Measurements from ENCODE around the gene SLC35B2.

GRCh38 chr6:44278315-44278714 is 21.0 kb upstream of the SLC35B2 start:
- no peak for TF ChIP-seq BCL11A (IDR thresholded peaks at IDR 0.05; ENCODE audit: low read depth, low read length)
- TF ChIP-seq, protein P1, sequence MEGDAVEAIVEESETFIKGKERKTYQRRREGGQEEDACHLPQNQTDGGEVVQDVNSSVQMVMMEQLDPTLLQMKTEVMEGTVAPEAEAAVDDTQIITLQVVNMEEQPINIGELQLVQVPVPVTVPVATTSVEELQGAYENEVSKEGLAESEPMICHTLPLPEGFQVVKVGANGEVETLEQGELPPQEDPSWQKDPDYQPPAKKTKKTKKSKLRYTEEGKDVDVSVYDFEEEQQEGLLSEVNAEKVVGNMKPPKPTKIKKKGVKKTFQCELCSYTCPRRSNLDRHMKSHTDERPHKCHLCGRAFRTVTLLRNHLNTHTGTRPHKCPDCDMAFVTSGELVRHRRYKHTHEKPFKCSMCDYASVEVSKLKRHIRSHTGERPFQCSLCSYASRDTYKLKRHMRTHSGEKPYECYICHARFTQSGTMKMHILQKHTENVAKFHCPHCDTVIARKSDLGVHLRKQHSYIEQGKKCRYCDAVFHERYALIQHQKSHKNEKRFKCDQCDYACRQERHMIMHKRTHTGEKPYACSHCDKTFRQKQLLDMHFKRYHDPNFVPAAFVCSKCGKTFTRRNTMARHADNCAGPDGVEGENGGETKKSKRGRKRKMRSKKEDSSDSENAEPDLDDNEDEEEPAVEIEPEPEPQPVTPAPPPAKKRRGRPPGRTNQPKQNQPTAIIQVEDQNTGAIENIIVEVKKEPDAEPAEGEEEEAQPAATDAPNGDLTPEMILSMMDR (IDR thresholded peaks at IDR 0.05 in 2 of 3, conservative IDR thresholded peaks at IDR 0.05 in 1 of 3; ENCODE audit: control insufficient read depth in 2 of 3, extremely low read depth in 1 of 3, insufficient read depth in 1 of 3, low read depth in 3 of 3, low read length in 3 of 3), result no peak
- TF ChIP-seq ESRRA (IDR thresholded peaks at IDR 0.05; ENCODE audit: low read length), result no peak
- no peak for TF ChIP-seq RUNX3 (IDR thresholded peaks at IDR 0.05; ENCODE audit: low read length)
- TF ChIP-seq ATF2 (IDR thresholded peaks at IDR 0.05; ENCODE audit: low read length), result no peak
- no peak for TF ChIP-seq EP300 (IDR thresholded peaks at IDR 0.05; ENCODE audit: borderline replicate concordance in 1 of 2, control insufficient read depth in 1 of 2, low read depth in 2 of 2, low read length in 2 of 2)
- no peak for TF ChIP-seq MAX (IDR thresholded peaks at IDR 0.05; ENCODE audit: low read depth, low read length)
- no peak for TF ChIP-seq CUX1 (IDR thresholded peaks at IDR 0.05; ENCODE audit: insufficient replicate concordance, low read depth, low read length)
- no peak for TF ChIP-seq RAD21 (IDR thresholded peaks at IDR 0.05; ENCODE audit: insufficient read depth, low read depth, low read length)
- no peak for TF ChIP-seq BRCA1 (IDR thresholded peaks at IDR 0.05; ENCODE audit: low read depth, low read length)
- no peak for TF ChIP-seq POLR2AphosphoS5 (IDR thresholded peaks at IDR 0.05; ENCODE audit: low read length)

Measured in GM12878 (cell line).